GM12891 (cell line): Measurements from ENCODE around the gene HSPA1L.

ENCODE experiments used
- POLR2A ChIP-seq: IDR thresholded peaks from 2 replicates; pipeline ENCODE4 v1.6.1; 2011; ENCODE audit warnings: low read depth, low read length, control low read depth
- POLR2AphosphoS5 ChIP-seq: IDR thresholded peaks from 2 replicates; pipeline ENCODE4 v1.6.1; 2011; ENCODE audit warnings: low read depth, low read length, control low read depth
- POU2F2 ChIP-seq: IDR thresholded peaks from 2 replicates; pipeline ENCODE4 v1.6.1; 2011; ENCODE audit warnings: low read depth, mild to moderate bottlenecking, control low read depth, low read length, moderate library complexity
- TAF1 ChIP-seq: IDR thresholded peaks from 2 replicates; pipeline ENCODE4 v1.6.1; 2011; ENCODE audit warnings: low read depth, low read length, control low read depth

DNA sequence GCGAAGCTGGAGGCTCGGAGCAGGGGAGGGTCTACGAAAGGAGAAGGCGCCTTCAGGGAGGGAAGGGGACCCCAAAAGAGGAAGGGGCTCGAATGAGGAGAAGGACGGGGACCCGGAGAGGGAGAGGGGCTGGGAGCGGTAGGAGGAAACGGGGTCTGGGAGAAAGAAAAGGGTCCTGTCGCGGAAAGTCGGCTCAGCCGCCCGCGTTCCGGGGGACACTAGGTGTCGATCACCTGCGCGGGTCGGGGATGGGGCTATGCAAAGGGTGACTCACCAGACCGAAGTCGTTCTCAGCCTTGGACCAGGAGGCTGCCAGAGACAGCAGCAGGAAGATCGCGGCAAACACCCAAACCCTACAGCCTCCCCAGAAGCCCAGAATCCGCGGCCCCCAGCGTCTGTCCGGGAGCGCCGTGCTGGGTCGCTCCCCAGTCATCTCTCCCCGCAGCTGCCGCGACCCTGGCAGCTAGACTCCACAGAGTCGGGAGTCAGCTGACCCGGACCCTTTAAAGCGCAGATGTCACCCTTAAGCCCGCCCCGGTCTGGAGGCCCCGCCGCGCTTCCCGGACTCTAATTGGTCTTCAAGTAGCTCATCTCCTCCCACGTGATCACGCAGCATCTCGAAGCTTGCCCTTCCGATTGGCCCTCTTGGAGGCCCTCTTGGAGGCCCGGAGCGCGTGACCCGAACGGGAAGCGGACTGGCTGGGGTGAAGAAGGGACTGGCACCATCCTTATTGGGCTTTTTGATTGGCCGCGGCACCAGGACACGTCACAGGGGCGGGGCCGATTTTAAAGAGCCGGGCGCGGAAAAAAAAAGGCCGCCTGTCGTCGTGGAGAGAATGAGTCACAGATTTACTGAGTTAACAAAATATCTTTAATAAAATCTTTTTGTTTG is 47.5 kb upstream of the HSPA1L start, which contains the start of gene NEU1:
- peak; percentile 86 for TF ChIP-seq POU2F2
- peak; percentile 94 for TF ChIP-seq TAF1
- TF ChIP-seq POLR2AphosphoS5 = peak; percentile 98
- peak; percentile 98 for TF ChIP-seq POLR2A
